HCT116 (cell line): Measurements from ENCODE around the gene SLC12A5. TPM values are rescaled to one million over a fixed set of nuclear protein-coding genes. Genes with fewer than 3 reads are reported as not detected.

Experiments
- ATAC-seq: fragments of 200-7000 bp; cut with Tn5 transposase; 2 replicates; pipeline ENCODE4 v1.9.1; 2020; ENCODE audit warnings: mild to moderate bottlenecking, moderate library complexity
- BruUV-seq: library from RNA; stranded (reverse); fragments of 400-500 nt; replicated peaks from 2 replicates; lab custom pipeline; 2021; lab: Mats Ljungman, UMichigan
- CTCF ChIA-PET: fragments of 300-600 bp; sonication (Branson Sonifier 250); formaldehyde crosslinking; loops from one replicate; lab custom pipeline; 2021; ENCODE audit warnings: antibody characterized with exemption; lab: Charles Lee
- POLR2A ChIA-PET: fragments of 300-600, 350-600 bp; sonication (Branson Sonifier 250); formaldehyde crosslinking; loops from one replicate; lab custom pipeline; 2021; ENCODE audit warnings: antibody characterized with exemption; lab: Charles Lee
- RAD21 ChIA-PET, 2 experiments: fragments of 300-600 bp; sonication (Branson Sonifier 250); formaldehyde crosslinking; loops; one replicate each; lab custom pipeline; 2023; ENCODE audit warnings: low total read pairs in 2 of 2; ENCODE audit not compliant: uncharacterized antibody in 2 of 2, unreplicated experiment in 2 of 2, low non-redundant PET in 1 of 2; lab: Charles Lee
- DNase-seq: peaks from one replicate; pipeline ENCODE4 v3.0.0-alpha.2; 2010; ENCODE audit warnings: low read depth, low spot score
- H2AFZ ChIP-seq: fragments of 200-600 bp; shearing (Covaris generic), sonication (generic); 2 replicates; pipeline ENCODE4 v1.6.1; 2017; ENCODE audit warnings: low read depth, mixed run types, mixed read lengths, antibody characterized with exemption, low read length; ENCODE audit not compliant: poor library complexity, severe bottlenecking
- H3K27ac ChIP-seq: 2 replicates; pipeline ENCODE4 v1.5.1; 2012; ENCODE audit warnings: low read depth, low read length
- H3K27me3 ChIP-seq: fragments of 200-600 bp; sonication (generic); 2 replicates; pipeline ENCODE4 v1.6.1; 2016; ENCODE audit warnings: mixed run types, low read length, mixed read lengths; ENCODE audit not compliant: insufficient read depth
- H3K36me3 ChIP-seq, 2 experiments: fragments of 200-500 bp in 1 of 2; fragments of 200-600 bp in 1 of 2; sonication (Bioruptor generic) in 1 of 2; sonication (generic) in 1 of 2; 2 replicates each; pipeline versions ENCODE4 v1.5.1 to v1.6.1; 2014 to 2016; ENCODE audit warnings: low read length in 2 of 2, inconsistent platforms in 1 of 2, mixed read lengths in 1 of 2, mixed run types in 1 of 2; ENCODE audit not compliant: insufficient read depth in 2 of 2, control insufficient read depth in 1 of 2
- H3K4me1 ChIP-seq, 2 experiments: fragments of 200-600 bp in 1 of 2; sonication (generic) in 1 of 2; 2 replicates each; pipeline versions ENCODE4 v1.5.1 to v1.6.1; 2012 to 2017; ENCODE audit warnings: low read length in 2 of 2, inconsistent platforms in 1 of 2, mild to moderate bottlenecking in 1 of 2, mixed read lengths in 1 of 2, mixed run types in 1 of 2, moderate library complexity in 1 of 2; ENCODE audit not compliant: insufficient read depth in 2 of 2, control insufficient read depth in 1 of 2
- H3K4me2 ChIP-seq: fragments of 200-600 bp; sonication (generic); 2 replicates; pipeline ENCODE4 v1.6.1; 2017; ENCODE audit warnings: mixed run types, low read length, mixed read lengths
- H3K4me3 ChIP-seq, 2 experiments: fragments of 200-600 bp in 1 of 2; sonication (generic) in 1 of 2; replicated peaks in 1 of 2; 2 replicates each; pipeline ENCODE4 v1.5.1; 2011 to 2016; ENCODE audit warnings: low read length in 2 of 2, control low read depth in 1 of 2, low read depth in 1 of 2, mild to moderate bottlenecking in 1 of 2, mixed read lengths in 1 of 2, mixed run types in 1 of 2
- H3K79me2 ChIP-seq: fragments of 200-600 bp; sonication (generic); 2 replicates; pipeline ENCODE4 v1.6.1; 2017; ENCODE audit warnings: mild to moderate bottlenecking, mixed run types, low read length, moderate library complexity, mixed read lengths; ENCODE audit not compliant: insufficient read depth
- H3K9ac ChIP-seq: fragments of 200-600 bp; sonication (generic); 2 replicates; pipeline ENCODE4 v1.6.1; 2016; ENCODE audit warnings: low read length, mixed read lengths
- H3K9me2 ChIP-seq: fragments of 200-600 bp; sonication (generic), shearing (Covaris generic); 2 replicates; pipeline ENCODE4 v1.6.1; 2017; ENCODE audit warnings: mixed run types, mild to moderate bottlenecking, moderate library complexity; ENCODE audit not compliant: insufficient read depth
- H3K9me3 ChIP-seq, 2 experiments: fragments of 200-500 bp in 1 of 2; fragments of 200-600 bp in 1 of 2; sonication (Bioruptor generic) in 1 of 2; sonication (generic) in 1 of 2; 2 replicates each; pipeline ENCODE4 v1.6.1; 2014 to 2017; ENCODE audit warnings: low read length in 2 of 2, mixed read lengths in 2 of 2, inconsistent platforms in 1 of 2, low read depth in 1 of 2, mild to moderate bottlenecking in 1 of 2, mixed run types in 1 of 2, moderate library complexity in 1 of 2; ENCODE audit not compliant: control insufficient read depth in 1 of 2, insufficient read depth in 1 of 2
- H4K20me1 ChIP-seq: fragments of 200-600 bp; sonication (generic), shearing (Covaris generic); 2 replicates; pipeline ENCODE4 v1.6.1; 2017; ENCODE audit warnings: mixed run types, mild to moderate bottlenecking, moderate library complexity; ENCODE audit not compliant: insufficient read depth
- CBX3 ChIP-seq: IDR thresholded peaks from 2 replicates; pipeline ENCODE4 v1.6.1; 2012; ENCODE audit warnings: low read depth
- EGR1 ChIP-seq: IDR thresholded peaks from 2 replicates; pipeline ENCODE4 v1.6.1; 2012; ENCODE audit warnings: low read depth
- EZH2 ChIP-seq: fragments of 200-600 bp; sonication (generic); IDR thresholded peaks from 2 replicates; pipeline ENCODE4 v1.6.1; 2017; ENCODE audit warnings: antibody characterized with exemption, mixed run types
- FOSL1 ChIP-seq: IDR thresholded peaks from 2 replicates; pipeline ENCODE4 v1.6.1; 2012; ENCODE audit warnings: low read depth
- POLR2A ChIP-seq: IDR thresholded peaks from 2 replicates; pipeline ENCODE4 v1.7.0; 2011; ENCODE audit warnings: borderline replicate concordance; ENCODE audit not compliant: insufficient read depth, insufficient read length; ENCODE audit errors: extremely low read depth
- RAD21 ChIP-seq: IDR thresholded peaks from 2 replicates; pipeline ENCODE4 v1.6.1; 2012; ENCODE audit warnings: low read depth, mild to moderate bottlenecking
- SP1 ChIP-seq: IDR thresholded peaks from 2 replicates; pipeline ENCODE4 v1.6.1; 2012; ENCODE audit warnings: low read depth
- SRF ChIP-seq: IDR thresholded peaks from 2 replicates; pipeline ENCODE4 v1.6.1; 2012; ENCODE audit warnings: low read depth
- TCF7L2 ChIP-seq: IDR thresholded peaks from 2 replicates; pipeline ENCODE4 v1.7.0; 2011; ENCODE audit warnings: borderline replicate concordance, inconsistent platforms; ENCODE audit not compliant: insufficient read depth, insufficient read length; ENCODE audit errors: extremely low read depth
- YY1 ChIP-seq: IDR thresholded peaks from 2 replicates; pipeline ENCODE4 v1.6.1; 2011; ENCODE audit warnings: low read length, low read depth, moderate library complexity, mild to moderate bottlenecking; ENCODE audit not compliant: insufficient replicate concordance; ENCODE audit errors: extremely low read depth
- ZFX ChIP-seq: fragments of 450-650 bp; IDR thresholded peaks from 2 replicates; pipeline ENCODE4 v1.6.1; 2017
- ZNF274 ChIP-seq: fragments of 200-500 bp; sonication (Bioruptor generic); IDR thresholded peaks from 2 replicates; pipeline ENCODE4 v1.6.1; 2014; ENCODE audit warnings: mild to moderate bottlenecking, low read depth, low read length, inconsistent platforms
- intact Hi-C: fragments of 100-400 bp; cut with micrococcal nuclease; formaldehyde crosslinking; loops from 2 replicates; pipeline ENCODE4 v1.10.0; 2022
- total RNA-seq: library from RNA; stranded (reverse); gene quantifications from one replicate; pipeline ENCODE4 v1.2.1, GENCODE V29; 2021; ENCODE audit not compliant: unreplicated experiment
- TF ChIP-seq, protein P1 (sequence below), 3 experiments: fragments of 200-600 bp in 1 of 3; sonication (generic) in 1 of 3; IDR thresholded peaks in 2 of 3; conservative IDR thresholded peaks in 1 of 3; 2 replicates each; pipeline ENCODE4 v1.5.1; 2012 to 2017; ENCODE audit warnings: low read depth in 2 of 3, low read length in 2 of 3, antibody characterized with exemption in 1 of 3, borderline replicate concordance in 1 of 3, control low read depth in 1 of 3, mild to moderate bottlenecking in 1 of 3, mixed read lengths in 1 of 3, mixed run types in 1 of 3, moderate library complexity in 1 of 3; ENCODE audit not compliant: insufficient read depth in 1 of 3
- TF ChIP-seq, protein P2 (sequence below): IDR thresholded peaks from 2 replicates; pipeline ENCODE4 v1.6.1; 2012; ENCODE audit warnings: low read depth
- TF ChIP-seq, protein P3 (sequence below): IDR thresholded peaks from 2 replicates; pipeline ENCODE4 v1.6.1; 2012
- TF ChIP-seq, protein P4 (sequence below): IDR thresholded peaks from 2 replicates; pipeline ENCODE4 v1.6.1; 2012

The SLC12A5 gene
- total RNA-seq, 1 experiment from 2014 or later, result 1.9 TPM

DNA sequence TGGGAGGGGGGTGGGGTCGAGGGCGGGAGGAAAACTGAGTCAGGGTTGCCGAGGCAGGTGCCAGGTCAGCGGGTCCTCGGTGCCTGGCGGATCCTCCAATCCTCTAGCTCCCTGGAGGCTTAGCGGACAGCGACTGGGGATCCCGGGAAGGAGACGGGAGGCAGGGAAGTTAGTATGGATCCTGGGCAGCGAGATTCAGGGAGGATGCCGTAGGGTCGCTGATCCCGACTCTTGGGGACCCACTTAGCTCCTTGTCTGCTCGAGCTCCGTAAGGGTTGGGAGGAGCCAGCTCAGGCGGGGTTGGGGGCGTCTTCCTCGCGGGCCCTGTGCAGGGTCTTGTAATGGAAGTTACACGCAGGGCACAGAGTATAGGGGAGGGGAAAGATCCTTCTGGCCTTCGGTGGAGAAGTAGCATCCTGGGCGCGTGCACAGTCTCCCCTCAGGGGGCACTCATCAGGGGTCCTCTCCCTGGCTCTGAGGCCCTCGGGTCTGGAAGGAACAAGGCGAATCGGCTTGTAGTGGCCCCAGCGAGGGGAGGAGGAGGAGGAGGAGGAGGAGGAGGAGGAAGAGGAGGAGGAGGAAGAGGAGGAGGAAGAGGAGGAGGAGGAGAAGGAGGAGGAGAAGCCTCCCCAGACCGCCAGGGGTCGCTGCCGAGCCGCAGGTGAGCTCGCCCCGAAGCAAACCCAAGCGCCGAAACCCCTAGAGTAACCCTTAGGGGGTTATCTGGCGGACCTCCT lies 6.4 kb upstream of the SLC12A5 start (continued):
- TF ChIP-seq RAD21 (peak; percentile 66), TCF7L2 (no peak), SRF (no peak), EGR1 (no peak)
- TF ChIP-seq, protein P1, sequence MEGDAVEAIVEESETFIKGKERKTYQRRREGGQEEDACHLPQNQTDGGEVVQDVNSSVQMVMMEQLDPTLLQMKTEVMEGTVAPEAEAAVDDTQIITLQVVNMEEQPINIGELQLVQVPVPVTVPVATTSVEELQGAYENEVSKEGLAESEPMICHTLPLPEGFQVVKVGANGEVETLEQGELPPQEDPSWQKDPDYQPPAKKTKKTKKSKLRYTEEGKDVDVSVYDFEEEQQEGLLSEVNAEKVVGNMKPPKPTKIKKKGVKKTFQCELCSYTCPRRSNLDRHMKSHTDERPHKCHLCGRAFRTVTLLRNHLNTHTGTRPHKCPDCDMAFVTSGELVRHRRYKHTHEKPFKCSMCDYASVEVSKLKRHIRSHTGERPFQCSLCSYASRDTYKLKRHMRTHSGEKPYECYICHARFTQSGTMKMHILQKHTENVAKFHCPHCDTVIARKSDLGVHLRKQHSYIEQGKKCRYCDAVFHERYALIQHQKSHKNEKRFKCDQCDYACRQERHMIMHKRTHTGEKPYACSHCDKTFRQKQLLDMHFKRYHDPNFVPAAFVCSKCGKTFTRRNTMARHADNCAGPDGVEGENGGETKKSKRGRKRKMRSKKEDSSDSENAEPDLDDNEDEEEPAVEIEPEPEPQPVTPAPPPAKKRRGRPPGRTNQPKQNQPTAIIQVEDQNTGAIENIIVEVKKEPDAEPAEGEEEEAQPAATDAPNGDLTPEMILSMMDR (IDR thresholded peaks at IDR 0.05 in 2 of 3, conservative IDR thresholded peaks at IDR 0.05 in 1 of 3; ENCODE audit: borderline replicate concordance in 1 of 3, insufficient read depth in 1 of 3, low read depth in 2 of 3, low read length in 2 of 3), result peak; percentile 39 to 83 (median 65); a peak in 4 of 6 replicates

DNA sequence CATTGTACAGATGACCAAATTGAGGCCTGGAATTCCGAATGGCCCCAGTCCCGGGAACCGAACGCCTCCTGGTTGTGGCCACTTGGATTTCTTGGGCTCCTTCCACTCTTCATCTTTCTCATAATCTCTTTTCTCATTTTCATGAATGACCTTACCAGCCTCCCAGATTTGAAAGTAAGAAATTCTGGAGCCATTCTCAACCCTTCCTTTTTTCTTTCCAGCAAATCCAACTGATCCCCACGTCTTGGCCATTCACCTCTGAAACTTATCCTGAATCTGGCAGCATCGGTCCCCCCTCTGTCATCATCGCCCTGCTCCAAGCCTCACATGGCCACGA lies 5.9 kb upstream of the SLC12A5 start:
- ATAC-seq, result no peak
- Histone ChIP-seq H3K4me3 (peak overlapping the region in 1 of 2 experiments; percentile 45; a peak in 1 of 4 replicates), H3K79me2 (no peaks in the 10 kb centered on the region), H2AFZ (no peak overlapping the region), H3K4me1 (peaks cover 0 to 16% of the 10 kb centered on the region in 2 experiments; a peak in 2 of 4 replicates), H3K9me2 (no peaks in the 10 kb centered on the region), H3K9ac (no peak overlapping the region), H3K4me2 (peak overlapping the region; percentile 88), H3K36me3 (no peaks in the 10 kb centered on the region), H3K27me3 (peaks cover 32% of the 10 kb centered on the region; the same call in 1 of the 2 replicates), H3K9me3 (no peaks in the 10 kb centered on the region), H3K27ac (no peak overlapping the region), H4K20me1 (no peaks in the 10 kb centered on the region)
- intact Hi-C loops, result loop anchor here (1.0 to 10.0 kb wide), 3 partner anchors 64 to 302 kb away; no protein-coding TSS in a partner anchor
- ChIA-PET CTCF (interaction anchor here (0.7 to 1.8 kb wide), 14 partner anchors 9 to 398 kb away, joined by 3 to 15 read pairs (median 4); no protein-coding TSS in a partner anchor), POLR2A (no interaction called here), RAD21 (interaction anchor here (0.8 to 1.2 kb wide), 3 partner anchors 105 to 326 kb away, joined by 3 read pairs; no protein-coding TSS in a partner anchor)
- BruUV-seq, result no TSS peak
- no peak for DNase-seq
- TF ChIP-seq, protein P2, sequence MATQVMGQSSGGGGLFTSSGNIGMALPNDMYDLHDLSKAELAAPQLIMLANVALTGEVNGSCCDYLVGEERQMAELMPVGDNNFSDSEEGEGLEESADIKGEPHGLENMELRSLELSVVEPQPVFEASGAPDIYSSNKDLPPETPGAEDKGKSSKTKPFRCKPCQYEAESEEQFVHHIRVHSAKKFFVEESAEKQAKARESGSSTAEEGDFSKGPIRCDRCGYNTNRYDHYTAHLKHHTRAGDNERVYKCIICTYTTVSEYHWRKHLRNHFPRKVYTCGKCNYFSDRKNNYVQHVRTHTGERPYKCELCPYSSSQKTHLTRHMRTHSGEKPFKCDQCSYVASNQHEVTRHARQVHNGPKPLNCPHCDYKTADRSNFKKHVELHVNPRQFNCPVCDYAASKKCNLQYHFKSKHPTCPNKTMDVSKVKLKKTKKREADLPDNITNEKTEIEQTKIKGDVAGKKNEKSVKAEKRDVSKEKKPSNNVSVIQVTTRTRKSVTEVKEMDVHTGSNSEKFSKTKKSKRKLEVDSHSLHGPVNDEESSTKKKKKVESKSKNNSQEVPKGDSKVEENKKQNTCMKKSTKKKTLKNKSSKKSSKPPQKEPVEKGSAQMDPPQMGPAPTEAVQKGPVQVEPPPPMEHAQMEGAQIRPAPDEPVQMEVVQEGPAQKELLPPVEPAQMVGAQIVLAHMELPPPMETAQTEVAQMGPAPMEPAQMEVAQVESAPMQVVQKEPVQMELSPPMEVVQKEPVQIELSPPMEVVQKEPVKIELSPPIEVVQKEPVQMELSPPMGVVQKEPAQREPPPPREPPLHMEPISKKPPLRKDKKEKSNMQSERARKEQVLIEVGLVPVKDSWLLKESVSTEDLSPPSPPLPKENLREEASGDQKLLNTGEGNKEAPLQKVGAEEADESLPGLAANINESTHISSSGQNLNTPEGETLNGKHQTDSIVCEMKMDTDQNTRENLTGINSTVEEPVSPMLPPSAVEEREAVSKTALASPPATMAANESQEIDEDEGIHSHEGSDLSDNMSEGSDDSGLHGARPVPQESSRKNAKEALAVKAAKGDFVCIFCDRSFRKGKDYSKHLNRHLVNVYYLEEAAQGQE, result no peak
- no peak for TF ChIP-seq FOSL1
- TF ChIP-seq CBX3, result no peak
- no peak for TF ChIP-seq ZFX
- TF ChIP-seq, protein P3, sequence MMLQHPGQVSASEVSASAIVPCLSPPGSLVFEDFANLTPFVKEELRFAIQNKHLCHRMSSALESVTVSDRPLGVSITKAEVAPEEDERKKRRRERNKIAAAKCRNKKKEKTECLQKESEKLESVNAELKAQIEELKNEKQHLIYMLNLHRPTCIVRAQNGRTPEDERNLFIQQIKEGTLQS, result no peak
- no peak for TF ChIP-seq RAD21
- TF ChIP-seq ZNF274, result no peak
- TF ChIP-seq, protein P4, sequence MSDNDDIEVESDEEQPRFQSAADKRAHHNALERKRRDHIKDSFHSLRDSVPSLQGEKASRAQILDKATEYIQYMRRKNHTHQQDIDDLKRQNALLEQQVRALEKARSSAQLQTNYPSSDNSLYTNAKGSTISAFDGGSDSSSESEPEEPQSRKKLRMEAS, result no peak
- no peak for TF ChIP-seq EZH2
- no peak for TF ChIP-seq SP1
- no peak for TF ChIP-seq YY1
- no peak for TF ChIP-seq POLR2A
- TF ChIP-seq, protein P1 (IDR thresholded peaks at IDR 0.05 in 2 of 3, conservative IDR thresholded peaks at IDR 0.05 in 1 of 3; ENCODE audit: borderline replicate concordance in 1 of 3, insufficient read depth in 1 of 3, low read depth in 2 of 3, low read length in 2 of 3), result no peak
